Naive thymus-derived CD4-positive, alpha-beta T cell (primary cell): Measurements from ENCODE around the gene TPH1. TPM values are rescaled to one million over a fixed set of nuclear protein-coding genes. Genes with fewer than 3 reads are reported as not detected.
"Not testable (repeated sequence)": the region's sequence is repeated elsewhere in the genome, so short reads cannot be mapped to it uniquely, and the experiment has no call there.

Experiments
- ATAC-seq: fragments of 150-1000 bp; cut with Tn5 transposase; 2 replicates; pipeline ENCODE4 v1.10.0; 2021; ENCODE audit warnings: mild to moderate bottlenecking, moderate library complexity
- CTCF ChIA-PET: fragments of 350-600 bp; sonication (Branson Sonifier 250); formaldehyde crosslinking; loops from one replicate; lab custom pipeline; 2021; ENCODE audit warnings: antibody characterized with exemption; lab: Charles Lee
- POLR2A ChIA-PET: fragments of 350-600 bp; sonication (Branson Sonifier 250); formaldehyde crosslinking; loops from one replicate; lab custom pipeline; 2021; ENCODE audit warnings: antibody characterized with exemption, inconsistent platforms; lab: Charles Lee
- DNase-seq, 9 donors: peaks; one replicate each; pipeline versions ENCODE4 v3.0.0 to v3.0.0-alpha.2; 2020 to 2022; ENCODE audit warnings: mixed read lengths in 1 of 9
- H3K27ac ChIP-seq: one replicate; pipeline ENCODE4 v1.7.0; 2013; ENCODE audit warnings: mild to moderate bottlenecking, low read depth, low read length, moderate library complexity
- H3K27me3 ChIP-seq, 2 donors: one replicate each; pipeline ENCODE4 v1.7.0; 2013; ENCODE audit warnings: low read length in 2 of 2, mild to moderate bottlenecking in 2 of 2, moderate library complexity in 2 of 2; ENCODE audit not compliant: control insufficient read depth in 2 of 2, insufficient read depth in 2 of 2
- H3K36me3 ChIP-seq, 3 experiments: 1 replicate in 2 of 3; 2 replicates in 1 of 3; pipeline ENCODE4 v1.7.0; 2013; ENCODE audit warnings: low read length in 3 of 3, mild to moderate bottlenecking in 3 of 3, moderate library complexity in 1 of 3; ENCODE audit not compliant: insufficient read depth in 3 of 3, control insufficient read depth in 2 of 3
- H3K4me1 ChIP-seq, 2 donors: one replicate each; pipeline ENCODE4 v1.7.0; 2013; ENCODE audit warnings: low read length in 2 of 2, mild to moderate bottlenecking in 2 of 2, moderate library complexity in 1 of 2; ENCODE audit not compliant: control insufficient read depth in 2 of 2, insufficient read depth in 2 of 2
- H3K4me3 ChIP-seq: 2 replicates; pipeline ENCODE4 v1.7.0; 2013; ENCODE audit warnings: mild to moderate bottlenecking, low read length
- H3K9me3 ChIP-seq, 3 experiments: 1 replicate in 2 of 3; 2 replicates in 1 of 3; pipeline ENCODE4 v1.7.0; 2013; ENCODE audit warnings: low read length in 3 of 3; ENCODE audit not compliant: control insufficient read depth in 2 of 3
- H3K27ac Mint-ChIP-seq, 9 donors: one replicate each; pipeline ENCODE4 v1.8.0; 2020 to 2022; ENCODE audit warnings: mixed read lengths in 9 of 9, mild to moderate bottlenecking in 8 of 9, moderate library complexity in 5 of 9, inconsistent platforms in 2 of 9
- H3K27me3 Mint-ChIP-seq, 5 donors: one replicate each; pipeline ENCODE4 v1.8.0; 2021 to 2022; ENCODE audit warnings: mixed read lengths in 5 of 5, mild to moderate bottlenecking in 1 of 5
- H3K36me3 Mint-ChIP-seq, 5 donors: one replicate each; pipeline ENCODE4 v1.8.0; 2020 to 2022; ENCODE audit warnings: mixed read lengths in 5 of 5, mild to moderate bottlenecking in 3 of 5, inconsistent platforms in 1 of 5
- H3K4me1 Mint-ChIP-seq, 7 donors: one replicate each; pipeline ENCODE4 v1.8.0; 2020 to 2022; ENCODE audit warnings: mixed read lengths in 7 of 7, mild to moderate bottlenecking in 3 of 7, inconsistent platforms in 1 of 7
- H3K4me3 Mint-ChIP-seq, 10 donors: one replicate each; pipeline ENCODE4 v1.8.0; 2020 to 2022; ENCODE audit warnings: mild to moderate bottlenecking in 10 of 10, mixed read lengths in 10 of 10, moderate library complexity in 6 of 10, inconsistent platforms in 2 of 10
- H3K9me3 Mint-ChIP-seq, 11 donors: one replicate each; pipeline ENCODE4 v1.8.0; 2020 to 2022; ENCODE audit warnings: mixed read lengths in 11 of 11, mild to moderate bottlenecking in 4 of 11, inconsistent platforms in 1 of 11, moderate library complexity in 1 of 11
- intact Hi-C, 2 donors: fragments of 100-400 bp; cut with micrococcal nuclease; formaldehyde crosslinking; loops; one replicate each; pipeline ENCODE4 v1.15.1; 2023
- polyA plus RNA-seq, 2 donors: library from polyadenylated mRNA; unstranded; fragments of 300-500 nt; fragmentation: Illumina TruSeq; gene quantifications; one replicate each; pipeline ENCODE4 v1.2.3, GENCODE V29; 2021
- total RNA-seq, 6 experiments: library from RNA in 5 of 6; stranded (reverse) in 5 of 6; gene quantifications; 1 replicate in 5 of 6; 2 replicates in 1 of 6; pipeline ENCODE4 v1.2.3 and lab custom pipeline; 2021 to 2026

The TPH1 gene
- total and polyA plus RNA-seq, 7 experiments from 2014 or later = 0.06 to 2.7 (median 0.90) TPM; not detected in 1

DNA sequence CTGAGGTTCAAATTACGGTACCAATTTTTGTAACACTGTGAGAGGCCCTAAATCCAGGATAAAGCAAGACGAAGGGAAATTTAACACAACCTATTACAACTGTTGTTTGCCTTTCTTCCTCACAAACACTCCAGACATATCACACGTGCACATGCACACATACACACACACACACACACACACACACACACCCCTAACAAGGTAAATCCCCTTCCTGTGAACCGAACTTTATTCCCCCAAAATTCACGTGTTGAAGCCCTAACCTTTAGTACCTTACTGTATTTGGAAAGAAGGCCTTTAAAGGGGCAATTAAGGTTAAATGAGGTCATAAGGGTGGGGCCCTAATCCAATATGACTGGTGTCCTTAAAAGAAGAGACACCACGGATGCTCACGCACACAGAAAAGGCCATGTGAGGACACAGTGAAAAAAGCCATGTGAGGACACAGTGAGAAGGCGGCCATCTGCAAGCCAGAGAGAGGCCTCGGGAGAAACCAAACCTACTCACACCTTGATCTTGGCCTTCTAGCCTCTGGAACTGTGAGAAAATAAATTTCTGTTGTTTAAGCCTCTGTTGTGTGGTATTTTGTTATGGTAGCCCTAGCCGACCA lies 35.0 kb downstream of the TPH1 start:
- Mint-ChIP-seq H3K36me3 (peaks cover 0 to 9% (median 0%) of the 10 kb centered on the region in 5 donors), H3K9me3 (peaks cover 0 to 5% (median 0%) of the 10 kb centered on the region in 11 donors), H3K27ac (peak overlapping the region in 8 of 9 donors; percentile 73 to 99 (median 94)), H3K4me1 (peaks cover 17 to 47% (median 37%) of the 10 kb centered on the region in 7 donors), H3K4me3 (peak overlapping the region; percentile 30 to 100 (median 94)), H3K27me3 (no peaks in the 10 kb centered on the region)
- Histone ChIP-seq H3K9me3 (no peaks in the 10 kb centered on the region), H3K4me1 (peaks cover 10% of the 10 kb centered on the region in 2 donors), H3K4me3 (no peak overlapping the region), H3K27me3 (no peaks in the 10 kb centered on the region), H3K27ac (peak overlapping the region; percentile 32), H3K36me3 (peaks cover 0 to 13% (median 9%) of the 10 kb centered on the region in 3 experiments)
- DNase-seq = peak in 6 of 9 donors; percentile 3 to 25 (median 15)
- ATAC-seq = no peak
- intact Hi-C loops = loop anchor here (1.0 to 10.0 kb wide), 8 partner anchors 95 to 1704 kb away; partner anchors contain the start of genes NAV2 (in 2 of the 2), C11orf58 (in 1 of the 2), NUCB2 (in 1 of the 2) and SAAL1 (in 1 of the 2)
- POLR2A ChIA-PET = no interaction called here
- CTCF ChIA-PET = interaction anchor here (2.5 kb wide), 1 partner anchor 95 kb away, joined by 8 read pairs; the partner anchor contains the start of gene SAAL1

DNA sequence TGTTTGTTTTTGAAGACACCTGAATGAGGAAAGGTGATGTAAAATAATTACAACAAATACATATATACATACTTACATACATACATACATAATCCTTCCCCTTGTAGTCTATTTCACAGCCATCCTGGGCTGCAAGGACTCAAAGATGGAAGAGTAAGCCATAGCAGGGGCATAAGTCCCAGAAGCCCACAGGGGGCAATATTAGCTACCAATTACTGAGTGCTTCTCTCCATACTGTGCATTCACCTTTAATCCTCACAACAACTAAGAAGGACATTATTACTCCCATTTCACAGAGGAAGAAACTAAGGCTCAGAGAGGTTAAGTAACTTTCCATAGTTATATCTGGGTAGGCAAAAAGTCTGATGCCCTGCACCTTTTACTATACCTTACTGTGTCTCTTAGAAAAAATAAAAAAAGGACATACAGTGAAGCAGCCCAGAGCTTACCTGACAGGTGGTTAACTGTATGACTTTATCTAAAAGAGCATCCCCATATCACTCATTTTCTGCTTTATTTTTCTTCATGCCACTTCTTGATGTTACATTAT lies 35.9 kb downstream of the TPH1 start:
- Histone ChIP-seq H3K27ac (peak overlapping the region; percentile 24), H3K9me3 (no peaks in the 10 kb centered on the region), H3K4me1 (peaks cover 10% of the 10 kb centered on the region in 2 donors), H3K4me3 (no peak overlapping the region), H3K27me3 (no peaks in the 10 kb centered on the region), H3K36me3 (peaks cover 0 to 22% (median 9%) of the 10 kb centered on the region in 3 experiments)
- ChIA-PET POLR2A (interaction anchor here (0.6 kb wide), 1 partner anchor 516 kb away, joined by 4 read pairs; no protein-coding TSS in a partner anchor), CTCF (interaction anchor here (0.7 to 2.5 kb wide), 3 partner anchors 19 to 517 kb away, joined by 3 to 8 read pairs (median 4); partner anchors contain the start of genes SAAL1 and TSG101)
- ATAC-seq = no peak
- Mint-ChIP-seq H3K9me3 (peaks cover 0 to 5% (median 0%) of the 10 kb centered on the region in 11 donors), H3K4me3 (peak overlapping the region in 1 of 10 donors; percentile 5), H3K27ac (peak overlapping the region in 8 of 9 donors; percentile 73 to 99 (median 91)), H3K4me1 (peaks cover 17 to 47% (median 36%) of the 10 kb centered on the region in 7 donors), H3K27me3 (no peaks in the 10 kb centered on the region), H3K36me3 (peaks cover 0 to 12% (median 7%) of the 10 kb centered on the region in 5 donors)
- intact Hi-C loops = loop anchor here (1.0 to 10.0 kb wide), 8 partner anchors 96 to 1705 kb away; partner anchors contain the start of genes NAV2 (in 2 of the 2), C11orf58 (in 1 of the 2), NUCB2 (in 1 of the 2) and SAAL1 (in 1 of the 2)
- peak in 5 of 9 donors; percentile 10 to 30 (median 21) for DNase-seq

DNA sequence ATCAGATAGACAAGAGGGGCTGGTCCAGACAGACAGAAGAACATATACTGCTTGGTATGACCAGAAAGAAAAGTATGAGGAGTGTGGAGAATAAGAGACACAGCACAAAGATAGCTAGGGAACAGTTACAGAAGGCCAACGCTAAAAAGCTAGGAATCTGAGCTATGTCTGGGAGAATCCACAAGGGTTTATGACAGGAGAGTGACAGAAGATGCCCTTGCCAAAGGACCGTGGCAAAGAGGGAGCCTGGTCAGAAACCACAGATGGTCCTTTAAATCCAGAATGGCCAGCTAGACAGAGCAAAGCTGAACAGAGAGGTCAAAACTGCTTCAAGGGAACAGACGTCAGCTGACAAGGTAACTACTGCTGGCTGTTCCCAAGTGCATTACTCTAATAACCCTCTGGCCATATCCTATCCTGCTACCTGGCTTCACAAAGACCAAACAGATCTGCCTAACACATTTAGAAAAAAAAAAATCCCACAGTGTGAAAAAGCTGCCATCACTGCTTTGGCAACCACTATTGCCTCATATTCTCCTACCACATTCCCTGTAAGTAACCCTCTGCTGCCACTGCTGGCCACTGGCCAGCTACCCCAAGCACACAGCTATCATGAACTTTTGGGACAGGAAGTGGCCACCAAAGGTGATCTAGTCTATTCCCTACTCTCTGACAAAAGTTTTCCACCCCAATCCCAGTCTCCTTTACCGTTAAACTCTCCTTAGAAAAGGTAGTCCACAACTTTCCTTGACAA lies 40.5 kb downstream of the TPH1 start:
- POLR2A ChIA-PET = no interaction called here
- Mint-ChIP-seq H3K4me3 (no peak overlapping the region), H3K27ac (peak overlapping the region in 3 of 9 donors; percentile 14 to 50 (median 36)), H3K4me1 (peaks cover 0 to 12% (median 1%) of the 10 kb centered on the region in 7 donors), H3K9me3 (no peaks in the 10 kb centered on the region), H3K36me3 (peaks cover 9 to 36% (median 12%) of the 10 kb centered on the region in 5 donors), H3K27me3 (no peaks in the 10 kb centered on the region)
- CTCF ChIA-PET = interaction anchor here (1.1 kb wide), 1 partner anchor 101 kb away, joined by 4 read pairs; the partner anchor contains the start of gene SAAL1
- no peaks in the 10 kb centered on the region for H3K4me1 ChIP-seq
- no peaks in the 10 kb centered on the region for H3K9me3 ChIP-seq
- no peaks in the 10 kb centered on the region for H3K27me3 ChIP-seq
- H3K4me3 ChIP-seq = no peak overlapping the region
- intact Hi-C loops = no loop called here
- peaks cover 0 to 62% (median 9%) of the 10 kb centered on the region in 3 experiments for H3K36me3 ChIP-seq
- DNase-seq = no peak
- H3K27ac ChIP-seq = no peak overlapping the region
- ATAC-seq = no peak

DNA sequence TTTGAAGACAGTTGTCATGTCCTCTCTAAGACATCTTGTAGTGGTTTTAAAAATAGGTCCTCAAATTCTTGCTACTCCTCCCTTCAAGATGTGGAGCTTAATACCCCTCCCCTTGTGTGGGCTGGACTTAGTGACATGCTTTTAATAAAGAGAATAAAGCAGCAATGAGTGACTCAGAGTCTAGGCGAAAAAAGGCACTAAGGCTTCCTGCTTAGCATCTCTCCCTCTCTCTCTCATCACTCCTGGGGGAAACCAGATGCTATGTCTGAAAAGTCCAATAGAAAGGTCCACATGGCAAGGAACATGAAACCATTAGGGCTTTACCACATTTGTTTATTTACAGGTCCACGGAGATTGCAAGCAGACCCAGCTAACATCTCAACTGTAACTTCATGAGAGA lies 44.9 kb downstream of the TPH1 start:
- intact Hi-C loops = no loop called here
- Histone ChIP-seq H3K27ac (no peak overlapping the region), H3K36me3 (peaks cover 1 to 65% (median 4%) of the 10 kb centered on the region in 3 experiments), H3K4me3 (no peak overlapping the region), H3K27me3 (no peaks in the 10 kb centered on the region), H3K4me1 (peaks cover 0 to 5% of the 10 kb centered on the region in 2 donors), H3K9me3 (no peaks in the 10 kb centered on the region)
- Mint-ChIP-seq H3K9me3 (no peaks in the 10 kb centered on the region), H3K27ac (peak overlapping the region in 3 of 9 donors; percentile 13 to 73 (median 28)), H3K36me3 (peaks cover 12 to 59% (median 22%) of the 10 kb centered on the region in 5 donors), H3K4me3 (no peak overlapping the region), H3K27me3 (no peaks in the 10 kb centered on the region), H3K4me1 (peaks cover 4 to 20% (median 14%) of the 10 kb centered on the region in 7 donors)
- ATAC-seq (no peak), DNase-seq (no peak)
- ChIA-PET CTCF (interaction anchor here (0.8 kb wide), 1 partner anchor 13 kb away, joined by 3 read pairs; no protein-coding TSS in a partner anchor), POLR2A (no interaction called here)

DNA sequence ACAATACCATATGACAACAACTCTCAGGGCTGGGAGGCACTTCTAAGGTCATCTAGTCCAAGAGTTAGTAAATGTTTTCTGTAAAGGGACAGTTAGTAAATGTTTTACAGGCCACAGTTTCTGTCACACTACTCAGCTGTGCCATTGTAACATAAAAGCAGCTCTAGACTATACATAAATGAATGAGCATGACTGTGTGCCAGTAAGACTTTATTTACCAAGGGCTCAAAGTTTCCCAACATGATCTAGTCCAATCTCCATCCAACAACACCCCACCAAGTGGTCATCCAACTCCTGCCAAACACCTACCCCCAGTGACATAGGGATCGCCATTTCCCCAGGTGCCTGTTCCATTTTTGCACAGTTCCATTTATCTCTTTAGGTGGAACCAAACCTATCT lies 45.3 kb downstream of the TPH1 start:
- CTCF ChIA-PET = interaction anchor here (0.8 kb wide), 1 partner anchor 13 kb away, joined by 3 read pairs; no protein-coding TSS in a partner anchor
- H3K27ac ChIP-seq = no peak overlapping the region
- H3K9me3 ChIP-seq = no peaks in the 10 kb centered on the region
- no peak for DNase-seq
- H3K36me3 Mint-ChIP-seq = peaks cover 12 to 61% (median 20%) of the 10 kb centered on the region in 5 donors
- H3K4me1 Mint-ChIP-seq = peaks cover 4 to 20% (median 14%) of the 10 kb centered on the region in 7 donors
- H3K27me3 ChIP-seq = no peaks in the 10 kb centered on the region
- ATAC-seq = no peak
- no peak overlapping the region for H3K4me3 ChIP-seq
- no peaks in the 10 kb centered on the region for H3K9me3 Mint-ChIP-seq
- H3K27me3 Mint-ChIP-seq = no peaks in the 10 kb centered on the region
- H3K4me3 Mint-ChIP-seq = no peak overlapping the region
- POLR2A ChIA-PET = no interaction called here
- intact Hi-C loops = no loop called here
- H3K27ac Mint-ChIP-seq = peak overlapping the region in 2 of 9 donors; percentile 28 to 73
- peaks cover 4 to 65% (median 4%) of the 10 kb centered on the region in 3 experiments for H3K36me3 ChIP-seq
- H3K4me1 ChIP-seq = peaks cover 0 to 5% of the 10 kb centered on the region in 2 donors

DNA sequence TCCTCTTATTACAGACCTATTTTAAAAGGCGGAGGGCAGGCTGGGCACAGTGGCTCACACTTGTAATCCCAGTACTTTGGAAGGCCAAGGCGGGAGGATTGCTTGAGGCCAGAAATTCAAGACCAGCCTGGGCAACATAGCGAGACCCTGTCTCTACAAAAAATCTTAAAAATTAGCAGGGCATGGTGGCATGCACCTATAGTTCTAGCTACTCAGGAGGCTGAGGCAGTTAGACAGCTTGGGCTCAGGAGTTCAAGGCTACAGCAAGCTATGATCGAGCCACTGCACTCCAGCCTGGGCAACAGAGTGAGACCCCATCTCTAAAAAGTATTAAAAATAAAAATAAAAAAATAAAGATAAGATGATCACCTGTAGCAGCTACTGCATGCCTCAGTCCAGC lies 45.9 kb downstream of the TPH1 start:
- H3K27me3 Mint-ChIP-seq, H3K27ac ChIP-seq, intact Hi-C loops, CTCF ChIA-PET, H3K9me3 ChIP-seq, H3K4me1 ChIP-seq, H3K4me3 Mint-ChIP-seq, ATAC-seq, DNase-seq, POLR2A ChIA-PET, H3K4me3 ChIP-seq, H3K9me3 Mint-ChIP-seq, H3K27me3 ChIP-seq: not testable (repeated sequence)
- Mint-ChIP-seq H3K27ac (peak overlapping the region in 1 of 9 donors; percentile 30), H3K4me1 (peaks cover 4 to 20% (median 14%) of the 10 kb centered on the region in 7 donors), H3K36me3 (peaks cover 16 to 60% (median 17%) of the 10 kb centered on the region in 5 donors)
- peaks cover 4 to 65% (median 7%) of the 10 kb centered on the region in 3 experiments for H3K36me3 ChIP-seq
